Activated CD4-positive, alpha-beta T cell treated with anti-CD3 and anti-CD28 coated beads for 24 hours (primary cell): ENCODE results near the gene KCND3.
"Not testable (repeated sequence)": the region's sequence is repeated elsewhere in the genome, so short reads cannot be mapped to it uniquely, and the experiment has no call there.

Experiments used
- DNase-seq, 2 donors: peaks; one replicate each; pipeline ENCODE4 v3.0.0-alpha.2; 2020; ENCODE audit warnings: low read depth in 2 of 2

The KCND3 gene

DNA sequence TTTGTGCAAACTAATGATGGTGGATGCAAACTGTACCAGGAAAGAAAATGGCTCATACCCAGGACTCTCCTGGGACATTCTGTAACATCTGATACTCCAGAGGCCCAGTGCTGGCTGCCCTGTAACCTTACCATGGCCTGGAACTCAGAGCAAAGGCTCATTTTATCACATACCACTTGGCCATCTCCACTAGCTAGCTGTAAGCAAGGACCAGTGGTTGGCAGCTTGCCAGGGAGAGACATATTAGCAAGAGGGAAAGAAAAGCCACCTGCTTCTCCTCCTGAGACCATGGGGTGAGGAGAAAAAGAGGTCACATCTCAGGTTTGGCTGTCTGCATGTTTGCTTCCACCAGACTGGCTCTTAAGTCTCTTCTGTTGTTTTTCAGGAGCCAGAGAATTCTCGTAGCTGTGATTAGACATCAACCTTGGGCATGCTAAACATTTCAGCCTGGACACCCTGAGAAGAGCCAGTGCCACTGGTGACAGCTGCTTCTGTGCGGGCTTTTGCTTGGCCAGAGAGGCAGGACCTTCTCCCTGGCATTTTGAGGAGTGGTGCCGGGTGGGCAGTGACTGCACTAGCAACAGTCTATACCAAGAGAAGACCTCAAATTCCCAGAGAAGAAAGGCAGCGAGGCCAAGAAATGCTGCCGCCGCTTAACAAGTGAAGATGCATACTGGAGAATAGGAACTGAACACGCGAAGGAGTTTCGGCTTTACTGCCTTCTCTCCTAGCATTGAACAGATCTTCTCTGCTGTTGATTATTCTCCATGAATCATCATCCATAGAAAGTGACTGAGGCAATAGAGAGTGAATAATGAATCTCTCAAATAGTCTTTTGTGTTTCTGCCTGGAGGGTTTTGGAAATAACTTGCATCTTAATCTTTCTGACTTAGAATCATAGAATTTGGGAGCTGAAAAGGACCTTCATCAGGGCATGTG, 243.5 kb downstream of the KCND3 start:
- DNase-seq, result no peak

DNA sequence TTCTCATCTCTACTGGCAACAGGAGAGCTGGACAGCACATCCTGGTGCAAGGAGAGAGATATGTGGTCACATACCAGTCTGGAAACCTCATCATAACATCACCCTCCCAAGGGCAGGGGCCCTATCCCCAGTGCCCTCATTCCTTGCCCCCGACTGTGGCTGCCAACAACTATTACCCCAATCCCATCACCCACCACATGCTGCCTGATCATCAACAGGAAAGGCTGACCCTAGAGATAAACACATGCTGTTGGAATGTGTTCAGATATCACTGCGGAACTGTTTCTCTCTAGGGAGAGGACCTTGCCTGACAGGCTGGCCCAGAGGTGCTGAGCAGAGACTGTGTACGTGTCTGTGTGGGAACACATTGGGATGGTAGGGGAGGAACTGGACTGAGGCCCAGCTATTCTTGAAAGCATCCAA, 245.8 kb downstream of the KCND3 start:
- DNase-seq, result no peak

GRCh38 chr1:111742938-111743549, 246.4 kb downstream of the KCND3 start:
- no peak for DNase-seq

DNA sequence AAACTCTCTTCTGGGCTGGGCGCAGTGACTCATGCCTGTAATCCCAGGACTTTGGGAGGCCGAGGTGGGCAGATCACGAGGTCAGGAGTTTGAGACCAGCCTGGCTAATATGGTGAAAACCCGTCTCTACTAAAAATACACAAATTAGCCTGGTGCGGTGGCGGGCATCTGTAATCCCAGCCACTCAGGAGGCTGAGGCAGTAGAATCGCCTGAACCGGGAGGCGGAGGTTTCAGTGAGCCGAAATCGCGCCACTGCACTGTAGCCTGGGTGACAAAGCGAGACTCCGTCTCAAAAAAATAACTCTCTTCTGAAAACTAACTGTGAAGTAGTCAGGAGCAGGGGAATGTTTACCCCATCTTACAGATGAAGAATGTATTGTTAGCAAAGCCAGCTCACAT, 247.2 kb downstream of the KCND3 start:
- DNase-seq, result not testable (repeated sequence)

GRCh38 chr1:111739925-111740765, 249.3 kb downstream of the KCND3 start:
- DNase-seq, result no peak

DNA sequence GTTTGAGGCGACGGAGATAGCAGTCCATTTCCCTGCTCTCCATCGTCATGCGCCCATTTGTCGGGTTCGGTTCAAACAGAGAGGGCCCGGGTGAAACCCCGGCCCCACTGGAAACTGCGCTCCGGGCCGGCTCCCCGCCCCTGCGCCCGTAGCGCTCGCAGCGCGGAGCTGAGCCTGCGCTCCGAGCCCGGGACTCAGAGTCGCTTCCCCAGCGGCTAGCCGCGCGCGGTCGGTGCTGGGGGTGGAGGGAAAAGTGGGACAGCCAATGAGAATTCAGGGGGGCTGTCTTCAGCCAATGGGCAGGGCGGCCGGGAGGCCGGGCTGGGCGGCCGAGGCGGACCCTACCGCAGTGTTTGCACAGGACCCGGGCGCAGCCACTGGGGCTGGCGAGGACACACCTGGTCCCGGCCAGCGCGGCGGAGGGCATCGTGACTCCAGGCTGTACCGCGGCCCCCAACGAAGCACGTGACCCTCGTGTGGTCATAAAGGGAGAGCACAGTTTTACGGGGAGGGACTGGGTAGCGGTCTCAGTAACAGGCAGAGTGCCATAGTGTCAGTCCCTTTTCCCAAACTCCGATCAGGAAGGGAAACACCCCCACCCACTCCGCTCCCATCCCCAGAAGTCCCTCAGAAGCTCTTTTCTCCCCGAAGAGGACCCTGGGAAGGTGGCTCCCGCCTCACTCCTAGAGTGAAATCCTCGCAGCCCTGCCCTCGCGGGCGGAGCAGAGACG, 250.1 kb downstream of the KCND3 start, which contains the start of gene INKA2:
Gene INKA2 (minus strand): TSS at position 202 of the 731 bp plus-strand sequence. CDS start 153 bp downstream, at position 49.
- peak; percentile 56 to 77 for DNase-seq

GRCh38 chr1:111738436-111739193, 250.9 kb downstream of the KCND3 start:
- DNase-seq, result peak in 1 of 2 donors; percentile 26

DNA sequence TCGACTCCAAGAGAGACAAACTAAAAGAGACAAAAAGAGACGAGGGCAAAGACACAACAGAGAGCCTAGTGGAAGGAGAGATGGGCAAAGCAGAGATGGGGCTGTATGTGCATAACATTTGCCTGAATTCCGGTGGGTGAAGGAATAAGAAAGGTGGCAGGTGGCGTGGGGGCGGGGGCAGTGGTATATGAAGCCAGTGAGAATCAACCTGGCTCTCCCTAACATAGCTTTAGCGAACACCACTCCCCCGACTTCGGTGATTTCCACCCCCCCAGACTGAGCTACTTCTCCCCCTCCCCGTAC, 251.4 kb downstream of the KCND3 start:
- DNase-seq, result no peak

GRCh38 chr1:111737216-111738132, 252.0 kb downstream of the KCND3 start:
- no peak for DNase-seq

DNA sequence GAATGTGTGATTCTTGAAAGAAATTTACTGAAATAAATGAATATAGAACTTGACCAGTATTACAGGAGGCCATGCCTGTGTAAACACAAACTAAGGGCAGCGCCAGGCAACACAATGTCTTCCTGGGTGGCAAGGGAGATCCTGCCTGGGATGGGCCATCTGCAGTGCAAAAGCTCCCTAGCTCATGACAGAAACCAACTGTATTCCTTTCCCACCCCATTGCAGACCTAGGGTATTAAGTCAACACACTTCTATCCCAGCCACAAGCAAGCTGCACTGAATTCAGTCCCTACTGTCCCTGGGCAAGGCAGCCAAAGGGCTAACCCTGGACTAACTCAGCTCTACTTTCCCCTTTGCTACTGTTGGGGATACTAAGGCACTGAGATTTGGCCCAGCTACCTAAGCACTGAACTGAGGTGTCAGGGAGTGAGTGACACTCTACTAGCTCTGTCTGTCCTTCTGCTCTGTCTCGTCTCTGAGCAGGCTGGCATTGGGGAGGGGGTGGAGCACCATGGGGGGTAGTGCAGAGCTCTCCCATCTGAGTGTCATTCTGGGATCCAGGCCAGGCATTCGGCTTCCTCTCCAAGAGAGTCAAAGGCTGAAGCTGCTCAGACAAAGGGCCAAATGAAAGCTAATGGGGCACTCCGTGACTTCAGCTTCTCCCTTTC, 252.8 kb downstream of the KCND3 start:
- DNase-seq, result no peak

- no peak for DNase-seq
Observed at GRCh38 chr1:111735858-111736544, 253.5 kb downstream of the KCND3 start.

GRCh38 chr1:111735321-111735720, 254.1 kb downstream of the KCND3 start:
- DNase-seq, result no peak

DNA sequence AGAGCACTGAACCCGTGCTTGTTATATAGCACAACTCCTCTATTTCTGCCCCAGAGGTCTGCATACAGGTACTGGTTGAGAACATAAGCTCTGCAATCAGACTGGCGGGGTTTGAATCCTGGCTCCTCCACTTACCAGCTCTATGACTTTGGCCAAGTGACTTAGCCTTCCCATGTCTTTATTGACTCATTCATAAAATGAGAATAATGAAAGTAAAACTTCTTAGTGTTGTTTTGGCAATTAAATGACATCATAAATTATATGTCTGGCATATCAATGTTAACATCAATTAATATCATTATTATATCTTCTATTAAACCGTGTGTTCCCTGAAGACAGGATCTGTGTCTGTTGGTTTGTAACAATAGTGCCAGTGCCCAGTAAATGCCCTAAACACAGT, 254.6 kb downstream of the KCND3 start:
- no peak for DNase-seq

GRCh38 chr1:111734426-111734825, 255.0 kb downstream of the KCND3 start:
- no peak for DNase-seq

DNA sequence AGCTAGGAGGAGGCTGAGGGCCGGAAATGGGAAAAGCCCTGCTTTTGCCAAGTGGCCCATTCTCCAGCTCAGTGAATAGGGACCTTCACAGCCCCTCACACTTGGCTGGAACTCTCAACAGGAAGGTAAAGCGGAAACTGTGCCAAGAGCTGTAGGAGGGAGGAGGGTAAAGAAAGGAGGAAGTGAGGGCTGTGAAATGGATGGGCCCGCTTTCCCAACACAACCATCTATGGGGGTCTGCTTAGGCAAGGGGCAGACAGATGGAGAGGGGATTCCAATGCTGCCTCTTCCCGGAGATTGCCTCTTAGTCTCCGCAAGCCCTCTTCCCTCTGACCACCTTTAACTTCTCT, 255.5 kb downstream of the KCND3 start:
- no peak for DNase-seq

DNA sequence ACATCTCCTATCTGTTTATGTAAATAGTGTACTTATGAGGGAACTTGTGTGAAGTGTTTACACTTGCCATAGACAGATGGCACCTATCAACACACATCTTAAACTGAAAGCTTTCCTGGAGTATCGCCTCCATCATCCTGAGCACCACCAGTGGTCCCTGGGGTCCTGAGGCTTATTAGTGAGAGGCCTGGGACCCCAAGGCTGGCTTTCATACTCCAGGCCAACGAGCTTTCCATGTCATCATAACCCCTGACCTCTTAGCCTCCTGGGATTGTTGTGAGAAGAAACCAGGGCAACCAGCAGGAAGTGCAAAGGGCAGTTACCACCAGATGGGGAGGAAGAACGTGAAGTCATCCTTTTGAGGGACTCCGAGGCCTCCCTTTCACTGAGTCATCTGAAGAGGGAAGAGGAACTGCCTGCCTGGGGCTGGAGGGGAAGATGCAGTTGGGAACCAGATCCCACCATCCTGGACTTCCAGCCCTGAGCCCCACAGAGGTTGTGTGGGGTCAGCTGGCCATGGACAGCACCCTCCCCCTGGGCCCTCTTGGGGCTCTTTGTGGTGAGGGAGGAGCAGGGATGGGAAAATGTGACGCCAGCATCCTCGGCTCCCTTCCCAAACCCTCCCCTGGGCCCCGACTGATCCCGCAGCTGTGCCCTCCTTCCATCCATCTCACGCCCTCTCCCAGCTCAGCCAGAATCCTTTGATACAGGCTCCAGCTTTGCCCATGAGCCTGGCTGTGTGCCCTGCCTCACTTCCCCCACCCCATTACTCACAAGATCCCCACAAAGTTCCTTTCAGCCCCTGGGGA, 256.1 kb downstream of the KCND3 start:
- DNase-seq, result no peak

- DNase-seq, result no peak
Observed at GRCh38 chr1:111732718-111733117, 256.8 kb downstream of the KCND3 start.

DNA sequence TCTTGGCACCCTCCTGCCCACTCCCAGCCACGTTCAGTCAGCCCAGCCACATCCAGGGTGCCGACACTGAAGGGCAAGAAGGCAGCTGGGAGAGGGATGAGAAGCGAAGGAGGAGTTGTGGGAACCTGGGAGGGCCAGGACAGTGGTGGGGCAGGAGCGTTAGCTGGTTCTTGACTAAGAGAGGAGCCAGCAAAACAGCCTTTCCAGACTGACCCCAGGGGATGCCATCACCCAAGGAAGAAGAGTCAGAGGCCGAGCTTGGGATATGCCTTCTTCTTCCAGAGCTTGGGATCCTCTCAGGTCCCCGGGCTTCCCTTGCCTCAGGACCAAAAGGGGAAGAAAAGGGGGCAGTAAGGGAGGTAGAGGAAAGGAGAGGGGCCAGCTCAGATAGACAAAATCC, 257.5 kb downstream of the KCND3 start:
- DNase-seq, result no peak
